Endothelial cell of umbilical vein (primary cell): Measurements from ENCODE around the gene SSH3. TPM values are rescaled to one million over a fixed set of nuclear protein-coding genes. Genes with fewer than 3 reads are reported as not detected.

Source experiments
- BruUV-seq: library from RNA; stranded (reverse); fragments of 400-500 nt; replicated peaks from 2 replicates; lab custom pipeline; 2021; lab: Mats Ljungman, UMichigan
- CTCF ChIA-PET: fragments of 300-600, 350-600 bp; sonication (Branson Sonifier 250); formaldehyde crosslinking; loops from one replicate; lab custom pipeline; 2021; ENCODE audit warnings: antibody characterized with exemption, inconsistent platforms; lab: Charles Lee
- POLR2A ChIA-PET: fragments of 300-600, 350-600 bp; sonication (Branson Sonifier 250); formaldehyde crosslinking; loops from one replicate; lab custom pipeline; 2021; ENCODE audit warnings: antibody characterized with exemption, inconsistent platforms; lab: Charles Lee
- DNase-seq: peaks from one replicate; pipeline ENCODE4 v3.0.0-alpha.2; 2011; ENCODE audit warnings: low read depth, low spot score
- FAIRE-seq: peaks from 2 replicates; lab custom pipeline; 2011; peaks lifted over from hg19 to GRCh38; lab: Jason Lieb, UNC
- H2AFZ ChIP-seq: 2 replicates; pipeline ENCODE4 v1.6.0; 2012; ENCODE audit warnings: low read depth, low read length, control low read depth, inconsistent platforms
- H3K27ac ChIP-seq: 2 replicates; pipeline ENCODE4 v1.5.1; 2011; ENCODE audit warnings: low read depth, mild to moderate bottlenecking, control low read depth, low read length, moderate library complexity; ENCODE audit not compliant: insufficient read depth
- H3K27me3 ChIP-seq, 2 experiments: 2 replicates each; pipeline versions ENCODE4 v1.6.0 to v1.6.1; 2011; ENCODE audit warnings: low read length in 2 of 2, mixed read lengths in 1 of 2; ENCODE audit not compliant: control insufficient read depth in 2 of 2, insufficient read depth in 2 of 2
- H3K36me3 ChIP-seq, 2 experiments: 2 replicates in 1 of 2; 3 replicates in 1 of 2; pipeline ENCODE4 v1.5.1; 2011; ENCODE audit warnings: low read length in 2 of 2, mild to moderate bottlenecking in 1 of 2, moderate library complexity in 1 of 2; ENCODE audit not compliant: control insufficient read depth in 2 of 2, insufficient read depth in 2 of 2; ENCODE audit errors: extremely low read depth in 1 of 2
- H3K4me1 ChIP-seq: 3 replicates; pipeline ENCODE4 v1.5.1; 2011; ENCODE audit warnings: mild to moderate bottlenecking, low read length; ENCODE audit not compliant: control insufficient read depth, insufficient read depth; ENCODE audit errors: extremely low read depth
- H3K4me2 ChIP-seq: 2 replicates; pipeline ENCODE4 v1.6.1; 2011; ENCODE audit warnings: low read length, control low read depth, mixed read lengths; ENCODE audit not compliant: insufficient read depth
- H3K4me3 ChIP-seq, 3 experiments: fragments of 200-600 bp in 1 of 3; sonication (generic), shearing (Covaris generic) in 1 of 3; replicated peaks in 1 of 3; 2 replicates each; pipeline ENCODE4 v1.5.1; 2011 to 2016; ENCODE audit warnings: control low read depth in 3 of 3, low read length in 3 of 3, mild to moderate bottlenecking in 2 of 3, inconsistent platforms in 1 of 3, low read depth in 1 of 3, moderate library complexity in 1 of 3; ENCODE audit not compliant: insufficient read depth in 1 of 3
- H3K79me2 ChIP-seq: 2 replicates; pipeline ENCODE4 v1.6.0; 2012; ENCODE audit warnings: low read length, inconsistent platforms; ENCODE audit not compliant: control insufficient read depth, insufficient read depth
- H3K9ac ChIP-seq: replicated peaks from 2 replicates; pipeline ENCODE3; 2011; ENCODE audit warnings: low read length, control low read depth; ENCODE audit not compliant: insufficient read depth; ENCODE audit errors: extremely low read depth
- H3K9me1 ChIP-seq: replicated peaks from 3 replicates; pipeline ENCODE4 v1.6.0; 2011; ENCODE audit warnings: mild to moderate bottlenecking, low read length; ENCODE audit not compliant: control insufficient read depth, insufficient read depth; ENCODE audit errors: extremely low read depth
- H3K9me3 ChIP-seq: replicated peaks from 2 replicates; pipeline ENCODE4 v1.5.1; 2012; ENCODE audit warnings: low read length, inconsistent platforms; ENCODE audit not compliant: control insufficient read depth, insufficient read depth
- H4K20me1 ChIP-seq: replicated peaks from 2 replicates; pipeline ENCODE3; 2011; ENCODE audit warnings: mild to moderate bottlenecking, low read length; ENCODE audit not compliant: control insufficient read depth, insufficient read depth; ENCODE audit errors: extremely low read depth
- EZH2 ChIP-seq: IDR thresholded peaks from 2 replicates; pipeline ENCODE4 v1.6.1; 2012; ENCODE audit warnings: borderline replicate concordance, low read depth, mild to moderate bottlenecking, moderate library complexity, low read length, inconsistent platforms; ENCODE audit not compliant: severe bottlenecking
- FOS ChIP-seq: IDR thresholded peaks from 2 replicates; pipeline ENCODE4 v1.6.1; 2011; ENCODE audit warnings: mild to moderate bottlenecking, low read length, moderate library complexity, borderline replicate concordance; ENCODE audit not compliant: insufficient read depth
- GATA2 ChIP-seq: IDR thresholded peaks from 2 replicates; pipeline ENCODE4 v1.7.0; 2011; ENCODE audit warnings: low read depth, mild to moderate bottlenecking, moderate library complexity, mixed read lengths, low read length; ENCODE audit not compliant: insufficient read length, insufficient read depth
- JUN ChIP-seq: IDR thresholded peaks from 2 replicates; pipeline ENCODE4 v1.6.1; 2011; ENCODE audit warnings: borderline replicate concordance, low read depth; ENCODE audit not compliant: insufficient read length, insufficient read depth
- MYC ChIP-seq: IDR thresholded peaks from one replicate; pipeline ENCODE4 v1.6.1; 2011; ENCODE audit warnings: mild to moderate bottlenecking, low read depth, low read length
- POLR2A ChIP-seq: IDR thresholded peaks from 2 replicates; pipeline ENCODE4 v1.6.1; 2012; ENCODE audit warnings: low read depth, mild to moderate bottlenecking, control low read depth, low read length
- POLR2AphosphoS5 ChIP-seq: IDR thresholded peaks from 2 replicates; pipeline ENCODE4 v1.6.1; 2012; ENCODE audit warnings: low read depth, mild to moderate bottlenecking, control low read depth, low read length, moderate library complexity; ENCODE audit not compliant: insufficient read depth
- dilution Hi-C: fragments of 300-500 bp; cut with MboI; formaldehyde crosslinking; loops from one replicate; pipeline ENCODE4 v1.15.0; 2019; ENCODE audit warnings: low sequenced_read_pairs; ENCODE audit not compliant: extremely low pct_ligation_motif_present
- intact Hi-C: fragments of 100-400 bp; cut with micrococcal nuclease; formaldehyde crosslinking; loops from one replicate; pipeline ENCODE4 v1.10.0; 2022
- polyA plus RNA-seq, 4 experiments: library from polyadenylated mRNA; depleted of rRNA in 3 of 4; stranded (reverse) in 3 of 4; unstranded in 1 of 4; fragments of >200 nt; gene quantifications; 2 replicates each; pipeline versions ENCODE4 v1.2.1 to v1.2.3, GENCODE V29; 2011 to 2012; ENCODE audit warnings: missing spikeins in 1 of 4
- total RNA-seq: library from RNA; stranded (reverse); gene quantifications from 2 replicates; pipeline ENCODE4 v1.2.3, GENCODE V29; 2021
- TF ChIP-seq, protein P1 (sequence below), 2 donors: IDR thresholded peaks; 1 replicate in 1 of 2; 2 replicates in 1 of 2; pipeline ENCODE4 v1.5.1; 2011; ENCODE audit warnings: low read length in 2 of 2, mild to moderate bottlenecking in 2 of 2, moderate library complexity in 2 of 2, control low read depth in 1 of 2, inconsistent platforms in 1 of 2, low read depth in 1 of 2; ENCODE audit not compliant: insufficient read depth in 1 of 2; ENCODE audit errors: extremely low read depth in 1 of 2
- TF ChIP-seq, protein P2 (sequence below): IDR thresholded peaks from 2 replicates; pipeline ENCODE4 v1.6.1; 2011; ENCODE audit not compliant: insufficient read depth, insufficient read length

The SSH3 gene
- total and polyA plus RNA-seq, 2 donors (not counting 3 experiments of a cell fraction or from before 2014, with no cell fraction given): 14.3 to 16.5 TPM

- POLR2A ChIA-PET: interaction anchor here (1.3 kb wide), 1 partner anchor 12 kb away, joined by 6 read pairs; no protein-coding TSS in a partner anchor
- Histone ChIP-seq H3K79me2 (no peaks in the 10 kb centered on the region), H3K9me3 (no peaks in the 10 kb centered on the region), H4K20me1 (no peaks in the 10 kb centered on the region), H3K4me1 (peaks cover 3% of the 10 kb centered on the region), H3K9me1 (no peaks in the 10 kb centered on the region), H3K27ac (no peak overlapping the region), H3K9ac (no peak overlapping the region), H3K4me3 (peak overlapping the region in 1 of 3 experiments; percentile 89), H3K4me2 (peak overlapping the region; percentile 58), H3K27me3 (no peaks in the 10 kb centered on the region), H2AFZ (no peak overlapping the region), H3K36me3 (peaks cover 0 to 25% of the 10 kb centered on the region in 2 experiments)
- dilution Hi-C loops (no loop called here), intact Hi-C loops (loop anchor here (2.0 kb wide), 1 partner anchor 14 kb away; the partner anchor contains the start of gene ANKRD13D)
- no peak for DNase-seq
- BruUV-seq: no TSS peak
- FAIRE-seq: peak; percentile 60
- TF ChIP-seq POLR2AphosphoS5 (no peak), JUN (no peak), POLR2A (no peak), GATA2 (no peak), FOS (no peak), MYC (no peak), EZH2 (no peak)
- TF ChIP-seq, protein P1, sequence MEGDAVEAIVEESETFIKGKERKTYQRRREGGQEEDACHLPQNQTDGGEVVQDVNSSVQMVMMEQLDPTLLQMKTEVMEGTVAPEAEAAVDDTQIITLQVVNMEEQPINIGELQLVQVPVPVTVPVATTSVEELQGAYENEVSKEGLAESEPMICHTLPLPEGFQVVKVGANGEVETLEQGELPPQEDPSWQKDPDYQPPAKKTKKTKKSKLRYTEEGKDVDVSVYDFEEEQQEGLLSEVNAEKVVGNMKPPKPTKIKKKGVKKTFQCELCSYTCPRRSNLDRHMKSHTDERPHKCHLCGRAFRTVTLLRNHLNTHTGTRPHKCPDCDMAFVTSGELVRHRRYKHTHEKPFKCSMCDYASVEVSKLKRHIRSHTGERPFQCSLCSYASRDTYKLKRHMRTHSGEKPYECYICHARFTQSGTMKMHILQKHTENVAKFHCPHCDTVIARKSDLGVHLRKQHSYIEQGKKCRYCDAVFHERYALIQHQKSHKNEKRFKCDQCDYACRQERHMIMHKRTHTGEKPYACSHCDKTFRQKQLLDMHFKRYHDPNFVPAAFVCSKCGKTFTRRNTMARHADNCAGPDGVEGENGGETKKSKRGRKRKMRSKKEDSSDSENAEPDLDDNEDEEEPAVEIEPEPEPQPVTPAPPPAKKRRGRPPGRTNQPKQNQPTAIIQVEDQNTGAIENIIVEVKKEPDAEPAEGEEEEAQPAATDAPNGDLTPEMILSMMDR (IDR thresholded peaks at IDR 0.05; ENCODE audit: extremely low read depth in 1 of 2, insufficient read depth in 1 of 2, low read depth in 1 of 2, low read length in 2 of 2): no peak
- TF ChIP-seq, protein P2, sequence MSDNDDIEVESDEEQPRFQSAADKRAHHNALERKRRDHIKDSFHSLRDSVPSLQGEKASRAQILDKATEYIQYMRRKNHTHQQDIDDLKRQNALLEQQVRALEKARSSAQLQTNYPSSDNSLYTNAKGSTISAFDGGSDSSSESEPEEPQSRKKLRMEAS: no peak
- CTCF ChIA-PET: interaction anchor here (0.7 to 3.1 kb wide), 8 partner anchors 14 to 221 kb away, joined by 3 to 18 read pairs (median 4); partner anchors contain the start of gene ANKRD13D
Observed at GRCh38 chr11:67302571-67303131, 679 bp upstream of the SSH3 start.
